CD4-positive, alpha-beta T cell (primary cell): ENCODE data around the gene NOL6. TPM values are rescaled to one million over a fixed set of nuclear protein-coding genes. Genes with fewer than 3 reads are reported as not detected.

ENCODE experiments used
- ATAC-seq: fragments of 200-7000 bp; cut with Tn5 transposase; one replicate; pipeline ENCODE4 v1.10.0; 2022; ENCODE audit warnings: mild to moderate bottlenecking; ENCODE audit not compliant: poor library complexity
- CTCF ChIA-PET: fragments of 350-600 bp; sonication (Branson Sonifier 250); formaldehyde crosslinking; loops from one replicate; lab custom pipeline; 2021; ENCODE audit warnings: antibody characterized with exemption, inconsistent platforms; lab: Charles Lee
- POLR2A ChIA-PET: fragments of 350-600 bp; sonication (Branson Sonifier 250); formaldehyde crosslinking; loops from one replicate; lab custom pipeline; 2021; ENCODE audit warnings: antibody characterized with exemption, inconsistent platforms; lab: Charles Lee
- DNase-seq, 14 experiments: peaks; one replicate each; pipeline ENCODE4 v3.0.0-alpha.2; 2013 to 2020; ENCODE audit warnings: mixed read lengths in 2 of 14
- H3K27ac ChIP-seq, 2 donors: one replicate each; pipeline versions ENCODE4 v1.5.1 to v1.7.0; 2013; ENCODE audit warnings: low read length in 2 of 2, low read depth in 1 of 2, mild to moderate bottlenecking in 1 of 2
- H3K27me3 ChIP-seq, 2 experiments: 1 replicate in 1 of 2; 2 replicates in 1 of 2; pipeline versions ENCODE4 v1.6.1 to v1.7.0; 2013; ENCODE audit warnings: low read length in 2 of 2, control low read depth in 1 of 2, mild to moderate bottlenecking in 1 of 2, moderate library complexity in 1 of 2; ENCODE audit not compliant: insufficient read depth in 2 of 2, control insufficient read depth in 1 of 2
- H3K36me3 ChIP-seq: one replicate; pipeline ENCODE4 v1.6.1; 2013; ENCODE audit warnings: low read length, control low read depth; ENCODE audit not compliant: insufficient read depth
- H3K4me1 ChIP-seq: one replicate; pipeline ENCODE4 v1.6.1; 2013; ENCODE audit warnings: low read length, control low read depth; ENCODE audit not compliant: insufficient read depth
- H3K4me3 ChIP-seq: one replicate; pipeline ENCODE4 v1.5.1; 2013; ENCODE audit warnings: mild to moderate bottlenecking, low read length, moderate library complexity
- H3K9me3 ChIP-seq, 2 experiments: 1 replicate in 1 of 2; 2 replicates in 1 of 2; pipeline versions ENCODE4 v1.6.1 to v1.7.0; 2013; ENCODE audit warnings: low read length in 2 of 2, mild to moderate bottlenecking in 2 of 2, control low read depth in 1 of 2, moderate library complexity in 1 of 2; ENCODE audit not compliant: control insufficient read depth in 1 of 2, insufficient read depth in 1 of 2
- H3K27ac Mint-ChIP-seq: one replicate; pipeline ENCODE4 v1.8.0; 2020; ENCODE audit warnings: mixed read lengths
- H3K27me3 Mint-ChIP-seq: one replicate; pipeline ENCODE4 v1.8.0; 2021; ENCODE audit warnings: mixed read lengths
- H3K36me3 Mint-ChIP-seq: one replicate; pipeline ENCODE4 v1.8.0; 2021; ENCODE audit warnings: low read depth, mixed read lengths
- H3K4me1 Mint-ChIP-seq: one replicate; pipeline ENCODE4 v1.8.0; 2021; ENCODE audit warnings: low read depth, mixed read lengths
- H3K4me3 Mint-ChIP-seq: one replicate; pipeline ENCODE4 v1.8.0; 2020; ENCODE audit warnings: mild to moderate bottlenecking, mixed read lengths
- H3K9me3 Mint-ChIP-seq: one replicate; pipeline ENCODE4 v1.8.0; 2020; ENCODE audit warnings: mixed read lengths
- CTCF ChIP-seq: fragments of 200-600 bp; IDR thresholded peaks from one replicate; pipeline ENCODE4 v1.8.0; 2022; ENCODE audit warnings: antibody characterized with exemption, mild to moderate bottlenecking
- intact Hi-C, 2 experiments: fragments of 100-400 bp; cut with DNase I in 1 of 2; cut with micrococcal nuclease in 1 of 2; formaldehyde crosslinking; loops; one replicate each; pipeline versions ENCODE4 v1.15.1 to v1.9.0; 2023 to 2025; cut with DNase I, micrococcal nuclease
- total RNA-seq, 174 experiments: library from RNA in 2 of 174; stranded (reverse) in 2 of 174; gene quantifications; one replicate each; pipeline ENCODE4 v1.2.3 and lab custom pipeline; 2021 to 2026

Gene NOL6
- total RNA-seq, 2 experiments from 2014 or later: 30.5 to 30.6 TPM

- DNase-seq: peak; percentile 31 to 83 (median 52)
- Mint-ChIP-seq H3K4me1 (peaks cover 52% of the 10 kb centered on the region), H3K36me3 (peaks cover 60% of the 10 kb centered on the region), H3K27ac (peak overlapping the region; percentile 99), H3K9me3 (no peaks in the 10 kb centered on the region), H3K27me3 (no peaks in the 10 kb centered on the region), H3K4me3 (peak overlapping the region; percentile 97)
- H3K4me1 ChIP-seq: peaks cover 74% of the 10 kb centered on the region
- peaks cover 41% of the 10 kb centered on the region for H3K36me3 ChIP-seq
- CTCF ChIA-PET: interaction anchor here (1.0 to 4.3 kb wide), 7 partner anchors 10 to 71 kb away, joined by 3 to 40 read pairs (median 6); no protein-coding TSS in a partner anchor
- POLR2A ChIA-PET: interaction anchor here (0.9 to 8.1 kb wide), 10 partner anchors 8 to 156 kb away, joined by 3 to 98 read pairs (median 18); partner anchors contain the start of genes NFX1 and NOL6
- no peak for TF ChIP-seq CTCF
- intact Hi-C loops: loop anchor here (1.0 to 2.0 kb wide), 4 partner anchors 20 to 156 kb away; partner anchors contain the start of gene NFX1 (in 1 of the 2)
- peak overlapping the region; percentile 90 for H3K4me3 ChIP-seq
- ATAC-seq: peak; percentile 68
- H3K27me3 ChIP-seq: no peaks in the 10 kb centered on the region
- peak overlapping the region; percentile 83 to 91 for H3K27ac ChIP-seq
- no peaks in the 10 kb centered on the region for H3K9me3 ChIP-seq
Observed at GRCh38 chr9:33446240-33446945, 27.3 kb downstream of the NOL6 start.

DNA sequence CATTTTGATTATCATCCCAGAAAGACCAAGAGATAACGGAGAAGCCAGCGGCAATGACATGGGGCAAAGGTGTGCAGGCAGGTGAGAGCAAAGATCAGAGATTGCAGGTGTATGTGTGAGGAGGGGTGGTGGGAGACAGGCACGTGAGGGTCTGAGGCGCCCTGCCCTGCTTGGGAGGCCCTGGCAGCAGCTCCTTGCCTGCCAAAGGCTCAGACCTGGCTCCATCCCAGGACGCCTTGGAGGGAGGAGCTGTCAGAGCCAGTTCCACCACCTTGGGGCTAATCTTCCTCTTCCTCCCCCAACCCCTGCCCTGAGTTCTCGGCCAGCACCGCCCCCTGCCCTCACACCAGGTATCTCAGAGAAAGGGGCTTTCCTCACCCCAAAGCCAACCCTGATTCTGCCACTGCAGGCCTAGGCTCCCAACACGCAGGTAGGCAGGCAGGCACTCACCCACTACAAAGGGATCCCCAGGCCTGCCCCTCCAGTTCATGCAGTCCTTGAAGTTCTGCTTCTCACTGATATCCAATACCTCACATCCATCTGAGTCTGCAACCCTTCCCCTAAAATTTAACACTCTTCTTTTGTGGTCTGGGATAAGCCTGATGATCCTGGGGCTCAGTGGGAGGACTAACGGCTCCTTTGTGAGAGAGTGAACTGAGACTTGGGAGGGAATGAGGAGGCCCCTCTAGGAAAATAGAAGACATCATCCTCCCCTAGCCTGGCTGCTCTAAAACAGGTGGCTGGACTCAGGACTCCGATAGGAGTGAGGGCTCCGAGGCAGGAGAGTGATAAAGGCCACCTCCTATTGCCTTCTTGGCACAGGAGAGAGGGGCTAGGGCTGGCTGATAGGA is 28.1 kb downstream of the NOL6 start:
- intact Hi-C loops: loop anchor here (1.0 to 2.0 kb wide), 4 partner anchors 21 to 155 kb away; partner anchors contain the start of gene NFX1 (in 1 of the 2)
- Histone ChIP-seq H3K4me3 (peak overlapping the region; percentile 90), H3K27ac (peak overlapping the region; percentile 83 to 91)

More for the DNA sequence above, 28.1 kb downstream of the NOL6 start:
- H3K9me3 ChIP-seq: no peaks in the 10 kb centered on the region
- no peaks in the 10 kb centered on the region for H3K9me3 Mint-ChIP-seq
- ATAC-seq (peak; percentile 11), DNase-seq (peak in 7 of 14 experiments; percentile 29 to 80 (median 47))
- peaks cover 55% of the 10 kb centered on the region for H3K4me1 Mint-ChIP-seq
- H3K36me3 ChIP-seq: peaks cover 49% of the 10 kb centered on the region
- CTCF ChIA-PET: interaction anchor here (2.0 to 4.3 kb wide), 4 partner anchors 21 to 71 kb away, joined by 6 to 40 read pairs (median 21); no protein-coding TSS in a partner anchor
- POLR2A ChIA-PET: interaction anchor here (0.6 to 8.1 kb wide), 8 partner anchors 7 to 156 kb away, joined by 3 to 98 read pairs (median 18); partner anchors contain the start of genes NFX1 and NOL6
- no peaks in the 10 kb centered on the region for H3K27me3 Mint-ChIP-seq
- H3K36me3 Mint-ChIP-seq: peaks cover 67% of the 10 kb centered on the region
- TF ChIP-seq CTCF: no peak
- H3K27ac Mint-ChIP-seq: peak overlapping the region; percentile 99
- H3K27me3 ChIP-seq: no peaks in the 10 kb centered on the region
- H3K4me1 ChIP-seq: peaks cover 79% of the 10 kb centered on the region
- peak overlapping the region; percentile 97 for H3K4me3 Mint-ChIP-seq
